Endometrial microvascular endothelial cells (primary cell): ENCODE measurements around the gene PLCB2. TPM values are rescaled to one million over a fixed set of nuclear protein-coding genes. Genes with fewer than 3 reads are reported as not detected.

Experiments
- in situ Hi-C: cut with HindIII; loops from 2 replicates; pipeline ENCODE4 v1.10.0; 2017; ENCODE audit warnings: low sequenced_read_pairs, low pct_unique_long_range_greater_than_20kb; ENCODE audit errors: inconsistent ontology term
- total RNA-seq: library from RNA; depleted of rRNA; stranded (reverse); fragments of >200 nt; gene quantifications from one replicate; pipeline ENCODE4 v1.2.3, GENCODE V29; 2015; ENCODE audit errors: inconsistent ontology term

Gene PLCB2
- total RNA-seq, 1 donor from 2014 or later, result 1.6 TPM

DNA sequence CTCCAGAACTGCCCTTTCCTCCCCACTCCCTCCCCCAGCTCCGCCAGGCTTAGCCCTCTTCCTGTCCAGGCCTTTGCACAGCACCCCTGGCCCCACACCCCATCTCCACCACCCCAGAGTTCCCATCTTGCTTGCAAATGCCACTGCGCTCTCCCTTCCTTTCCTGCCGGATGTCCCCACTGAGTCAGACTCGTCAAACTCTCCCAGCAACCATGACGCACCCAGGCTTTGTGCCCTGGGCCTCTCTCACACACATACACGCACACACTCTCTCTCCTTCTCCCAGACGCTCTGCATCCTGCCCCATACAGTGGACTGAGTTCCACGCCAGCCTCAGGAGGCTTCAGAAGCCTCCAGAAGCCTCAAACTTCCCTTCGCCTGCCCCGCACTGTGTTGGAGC lies 35.8 kb upstream of the PLCB2 start:
- in situ Hi-C loops, result no loop called here

DNA sequence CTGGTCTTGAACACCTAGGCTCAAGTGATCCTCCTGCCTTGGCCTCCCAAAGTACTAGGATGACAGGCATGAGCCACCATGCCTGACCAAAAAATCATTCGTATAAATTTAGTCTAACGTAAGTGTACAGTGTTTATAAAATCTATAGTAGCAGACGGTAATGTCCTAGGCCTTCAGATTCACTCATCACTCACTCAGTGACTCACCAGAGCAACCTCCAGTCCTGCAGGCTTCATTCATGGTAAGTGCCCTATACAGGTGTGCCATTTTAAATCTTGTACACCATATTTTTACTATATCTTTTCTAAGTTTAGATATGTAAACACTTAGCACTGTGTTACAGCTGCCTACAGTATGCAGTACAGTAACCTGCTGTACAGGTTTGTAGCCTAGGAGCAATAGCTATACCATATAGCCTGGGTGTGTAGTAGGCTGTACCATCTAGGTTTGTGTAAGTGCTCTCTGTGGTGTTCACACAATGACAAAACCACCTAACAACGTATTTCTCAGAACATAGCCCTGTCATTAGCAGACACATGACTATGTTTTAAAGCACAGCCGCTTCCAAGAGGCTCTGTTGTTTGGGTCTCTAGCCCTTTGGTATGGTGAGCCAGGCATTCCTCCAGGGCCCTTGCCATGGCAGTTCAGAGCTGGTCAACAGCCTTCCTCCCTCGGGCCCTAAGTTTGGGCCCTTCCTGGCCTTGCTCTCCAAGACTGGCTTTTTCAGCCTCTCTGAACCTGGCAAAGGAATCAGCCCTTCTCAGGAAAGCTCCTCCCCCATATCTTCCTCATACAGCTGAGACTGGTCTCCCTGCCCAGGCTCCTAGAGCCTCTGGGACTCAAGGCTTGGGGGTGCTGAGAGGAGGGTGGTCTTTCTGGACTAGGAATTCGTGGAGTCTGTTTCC lies 34.9 kb upstream of the PLCB2 start:
- in situ Hi-C loops, result no loop called here

DNA sequence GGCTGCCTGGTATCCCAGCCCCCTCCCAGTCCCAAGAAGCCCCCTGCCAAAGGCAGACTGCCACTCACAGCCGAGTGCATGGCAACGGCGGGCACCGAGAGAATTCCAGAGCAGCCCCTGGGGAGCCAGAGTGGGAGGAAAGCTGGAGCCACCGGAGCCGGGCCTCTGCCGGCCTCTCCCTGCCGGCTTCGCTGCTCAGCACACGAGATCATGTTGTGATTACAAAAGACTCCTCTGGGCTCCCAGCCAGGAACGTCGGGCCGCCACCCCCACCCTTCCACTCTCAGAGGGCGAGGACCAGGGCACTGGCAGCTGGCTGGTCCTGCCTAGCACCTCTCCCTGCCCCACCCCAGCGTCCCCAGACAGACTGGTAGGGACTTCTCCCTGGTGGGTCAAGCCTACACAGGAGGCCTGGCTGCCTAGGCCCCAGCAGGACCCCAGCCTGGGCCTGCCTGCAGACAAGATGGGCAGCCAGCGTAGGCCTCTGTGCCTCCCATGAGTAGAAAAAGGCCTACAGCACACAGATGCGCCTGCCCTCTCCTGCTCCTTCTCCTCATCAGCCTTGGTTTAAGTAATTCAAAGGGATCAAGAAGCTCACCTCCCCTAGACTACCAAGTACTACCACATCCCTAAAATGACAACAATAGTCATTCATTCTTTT lies 33.1 kb upstream of the PLCB2 start, which contains the start of gene CCDC9B:
Gene CCDC9B, minus strand, starts transcription at position 200 of the 661 bp plus-strand sequence. Its CDS starts 120 bp downstream, at position 80.
- in situ Hi-C loops, result no loop called here

DNA sequence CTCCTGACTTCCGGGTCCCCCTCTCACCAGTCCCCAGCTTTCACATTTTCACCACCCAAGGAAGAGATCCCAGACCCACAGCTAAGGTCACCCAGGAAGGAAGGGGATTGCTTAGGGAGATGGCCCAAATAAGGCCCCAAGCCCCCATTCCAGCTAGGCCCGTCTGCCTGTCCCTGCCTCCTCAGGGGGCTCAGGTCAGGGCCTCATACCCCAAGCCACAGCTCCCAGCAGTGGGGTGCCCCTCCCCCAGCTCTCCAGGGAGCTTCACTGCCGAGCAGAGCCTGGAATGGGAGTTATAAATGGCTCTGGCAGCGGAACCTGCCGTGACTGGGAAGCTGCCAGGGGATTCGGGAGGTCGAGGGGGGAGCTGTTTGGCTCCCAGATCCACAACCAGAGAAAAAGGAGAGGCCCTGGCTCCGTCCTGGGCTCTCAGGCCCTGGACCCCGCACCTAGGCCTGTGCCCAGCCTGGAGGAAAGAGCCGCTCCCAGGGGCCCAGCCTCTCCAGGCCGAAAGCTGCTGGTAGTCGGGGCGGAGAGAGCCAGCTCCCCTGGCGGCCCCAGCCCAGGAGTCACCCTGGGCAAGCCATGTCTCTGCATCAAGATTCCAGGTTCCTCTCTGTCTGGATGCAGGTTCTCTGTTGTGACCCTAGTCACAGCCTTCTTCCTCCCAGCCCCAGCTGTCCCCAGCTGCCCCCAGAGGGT lies 32.5 kb upstream of the PLCB2 start:
- in situ Hi-C loops, result no loop called here

DNA sequence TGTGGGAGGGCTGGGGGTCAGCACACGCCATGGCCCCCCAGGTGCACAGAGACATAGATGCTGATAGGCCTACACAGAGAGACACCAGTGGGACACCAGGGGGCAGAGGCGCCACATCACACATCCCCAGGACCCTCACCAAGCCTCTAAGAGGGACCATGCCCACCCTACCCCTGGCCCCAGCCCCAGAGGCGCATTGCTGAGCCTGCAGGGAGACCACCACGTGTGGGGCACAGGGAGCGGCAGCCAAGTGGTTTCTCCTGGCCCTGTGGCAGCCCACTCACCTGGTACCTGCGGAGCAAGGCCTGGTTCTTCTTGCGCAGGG lies 31.8 kb upstream of the PLCB2 start:
- in situ Hi-C loops, result no loop called here

DNA sequence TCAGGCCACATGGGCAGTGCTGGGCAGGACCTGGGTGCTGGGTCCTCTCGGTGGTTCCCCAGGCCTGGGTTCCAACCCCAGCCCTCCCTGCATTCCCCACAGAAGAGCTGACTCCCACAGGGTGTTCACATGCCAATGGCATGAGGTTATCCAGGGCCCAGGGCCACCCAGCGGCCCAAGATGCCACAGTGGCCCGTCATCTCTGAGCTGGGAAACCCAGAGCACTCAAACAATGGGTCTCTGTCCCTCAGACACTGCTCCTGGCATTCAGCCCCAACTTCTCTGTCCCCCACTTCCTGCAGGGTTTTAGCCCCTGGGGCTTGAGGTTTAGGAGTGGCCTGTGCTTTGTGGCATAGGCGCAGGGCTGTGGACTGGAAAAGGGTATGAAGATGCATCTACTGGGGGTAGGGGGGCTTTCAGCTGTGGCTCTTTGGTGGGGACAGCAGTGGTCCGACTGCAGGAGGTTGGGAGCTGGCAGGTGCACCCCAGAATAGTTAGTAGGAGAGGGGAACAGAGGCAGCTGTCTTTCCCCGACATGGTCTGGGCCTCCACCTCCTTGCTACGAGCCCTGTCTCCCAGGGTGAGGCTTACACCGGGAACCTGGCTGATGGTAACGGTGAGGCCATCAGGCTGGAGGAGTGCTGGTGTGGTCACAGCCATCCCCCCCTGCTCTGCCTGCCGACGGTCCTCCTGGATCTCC lies 31.3 kb upstream of the PLCB2 start:
- in situ Hi-C loops, result no loop called here

DNA sequence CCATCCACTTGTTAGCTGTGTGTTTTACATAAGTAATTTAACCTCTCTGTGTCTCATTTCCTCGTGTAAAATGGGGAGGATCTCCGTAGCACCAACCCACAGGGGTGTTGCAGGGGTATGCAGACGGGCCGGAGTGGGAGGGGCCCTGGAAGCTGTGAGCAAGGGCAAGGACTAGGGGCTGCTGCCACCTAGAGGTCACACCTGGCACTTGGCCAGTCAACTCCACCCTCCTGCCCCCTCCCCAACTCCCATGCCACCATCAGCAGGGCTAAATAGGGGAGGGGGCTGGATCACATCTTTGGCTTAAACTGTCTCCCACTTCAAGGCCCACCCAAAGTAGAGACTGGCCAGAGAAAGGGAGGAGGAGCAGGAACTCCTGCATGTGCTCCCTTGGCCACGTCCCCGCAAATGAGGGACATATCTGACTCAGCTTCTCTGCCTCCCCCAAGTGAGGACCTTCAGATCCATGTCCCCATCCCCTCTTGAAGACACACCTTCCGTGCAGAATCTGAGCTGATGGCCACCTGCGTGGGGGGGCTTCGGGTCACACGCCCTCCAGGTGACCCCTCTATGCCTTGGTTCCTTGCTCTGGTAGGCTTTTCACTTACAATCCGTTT lies 30.4 kb upstream of the PLCB2 start:
- in situ Hi-C loops, result no loop called here

DNA sequence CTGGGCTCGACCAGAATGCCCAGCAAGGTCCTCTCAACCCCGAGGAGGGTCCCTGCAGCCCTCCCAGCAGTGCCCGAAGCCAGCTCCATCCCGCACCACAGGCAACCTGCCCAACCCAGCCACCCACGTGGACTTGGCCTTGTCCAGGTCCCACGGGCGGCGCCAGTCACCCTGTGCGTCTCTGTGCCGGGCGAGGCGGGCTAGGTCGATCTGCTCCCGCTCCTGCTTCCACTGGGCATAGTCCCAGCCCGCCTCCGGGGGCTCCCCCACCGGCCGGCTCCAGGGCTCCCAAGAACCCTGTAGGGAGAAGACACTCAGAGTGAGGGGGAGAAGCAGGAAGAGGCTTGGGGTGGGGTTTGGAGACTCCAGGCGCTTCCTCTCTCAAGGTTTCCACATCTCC lies 29.9 kb upstream of the PLCB2 start:
- in situ Hi-C loops, result no loop called here

DNA sequence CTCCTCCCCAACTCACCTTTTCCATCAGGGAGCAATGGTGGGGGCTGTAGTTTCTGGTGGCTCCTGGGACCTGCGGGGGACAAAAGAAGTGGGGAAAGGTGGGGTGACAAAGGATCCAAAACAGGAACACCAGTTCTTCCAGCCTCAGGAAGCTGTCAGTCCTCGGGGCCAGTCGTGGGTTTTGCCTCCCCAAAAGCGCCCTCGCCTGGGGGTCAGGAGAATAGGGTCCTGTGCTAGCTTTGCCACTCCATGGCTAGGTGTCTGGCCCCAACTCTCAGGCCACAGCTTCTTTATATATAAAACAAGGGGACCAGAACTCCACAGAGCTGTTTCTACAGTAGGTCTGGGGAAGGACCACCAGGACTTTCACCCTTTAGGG lies 29.0 kb upstream of the PLCB2 start:
- in situ Hi-C loops, result no loop called here

DNA sequence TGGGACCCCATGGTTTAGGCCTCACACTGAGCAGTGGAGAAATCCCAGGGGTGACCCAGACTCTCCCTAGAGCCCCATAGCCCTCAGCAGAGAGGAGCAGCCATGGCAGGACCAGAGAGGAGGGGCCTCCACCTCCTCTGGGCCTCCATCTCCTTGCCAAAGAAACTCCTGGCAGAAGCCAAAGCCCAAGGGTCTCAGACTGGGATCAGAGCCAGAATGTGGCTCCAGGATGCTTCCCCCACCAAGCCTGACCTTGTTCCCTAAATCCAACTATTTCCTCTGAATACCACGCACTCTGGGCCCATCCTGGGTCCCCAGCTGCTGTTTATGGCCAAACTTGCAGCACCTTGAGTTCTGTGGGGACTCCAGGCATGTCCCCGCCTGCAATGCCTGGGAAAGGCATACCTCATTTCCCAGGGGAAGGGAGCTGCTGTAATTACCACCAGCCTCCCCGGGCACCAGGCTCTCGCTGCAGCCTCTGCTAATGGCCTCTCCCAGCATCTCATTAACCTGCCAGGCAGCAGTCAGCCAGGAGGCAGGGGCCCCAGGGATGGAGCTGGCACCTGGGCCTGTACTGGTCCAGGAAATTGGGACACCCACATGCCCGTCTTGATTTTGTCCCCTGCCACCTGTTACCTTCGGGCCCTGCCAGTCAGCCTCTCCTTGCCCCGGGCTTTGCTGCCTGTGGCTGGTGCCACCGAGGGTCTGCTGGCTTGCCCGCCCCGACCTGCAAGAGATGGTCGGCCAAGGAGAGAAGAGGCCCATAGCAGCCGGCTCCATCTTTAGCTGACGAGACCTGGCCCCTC lies 28.4 kb upstream of the PLCB2 start:
- in situ Hi-C loops, result no loop called here

DNA sequence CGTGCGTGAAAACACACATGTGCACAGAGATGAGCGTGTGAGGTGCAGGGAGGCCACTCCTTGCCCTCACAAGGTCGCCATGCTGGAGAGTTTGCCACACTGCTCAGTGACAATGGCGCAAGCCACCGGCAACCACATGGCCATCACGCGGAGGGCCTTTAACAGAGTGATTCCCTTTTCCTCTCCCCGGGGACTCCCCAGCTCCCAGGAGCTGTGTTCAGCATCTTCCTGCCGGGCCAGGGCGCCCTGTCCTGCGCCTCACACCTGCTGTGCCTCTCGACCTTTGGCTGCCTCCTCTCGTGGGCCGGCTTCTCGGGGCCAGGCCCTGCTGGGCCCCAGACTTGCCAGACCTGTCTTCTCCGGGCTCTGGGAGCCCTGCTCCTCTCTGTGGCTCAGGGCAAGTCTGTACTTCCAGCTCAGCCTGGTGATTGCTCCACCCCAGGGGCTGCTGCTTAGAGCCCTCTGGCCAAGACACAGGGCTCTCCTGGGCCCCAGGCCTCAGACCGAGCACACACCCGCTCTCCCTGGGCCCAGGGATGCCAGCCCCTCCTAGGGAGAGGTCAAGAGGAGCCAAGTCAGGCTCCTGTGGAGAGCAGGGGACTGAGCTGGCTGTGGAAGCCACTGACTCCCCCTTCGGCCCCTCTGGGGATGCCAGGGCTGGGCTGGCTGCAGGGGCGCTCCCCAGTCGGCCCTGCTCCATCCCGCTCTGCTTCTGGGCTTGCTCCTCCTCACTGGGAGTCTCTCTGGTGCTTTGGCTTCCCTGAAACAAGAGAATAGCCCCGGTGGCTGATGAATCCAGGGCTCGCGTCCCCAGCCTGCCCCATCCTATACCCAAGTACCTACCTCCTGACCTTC lies 27.4 kb upstream of the PLCB2 start:
- in situ Hi-C loops, result no loop called here

DNA sequence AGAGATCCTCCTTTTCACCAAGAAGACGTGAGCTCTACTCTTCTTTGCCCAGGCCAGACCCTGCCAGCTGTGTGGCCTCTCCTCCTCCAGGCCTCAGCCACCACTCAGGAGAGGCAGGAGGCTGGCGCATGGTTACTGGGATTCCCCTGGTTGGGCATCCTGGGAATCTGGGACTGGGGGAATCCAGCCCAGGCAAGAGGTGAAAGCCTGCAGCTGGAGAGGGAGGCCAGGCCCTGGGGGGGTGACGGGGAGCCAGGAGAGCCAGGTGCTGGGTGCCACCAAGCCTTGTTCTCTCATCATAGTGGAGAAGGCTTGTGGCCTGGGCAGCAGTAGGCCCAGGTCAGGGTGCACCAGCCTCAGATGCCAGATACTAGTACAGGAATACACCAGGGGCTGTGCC lies 26.8 kb upstream of the PLCB2 start:
- in situ Hi-C loops, result no loop called here

DNA sequence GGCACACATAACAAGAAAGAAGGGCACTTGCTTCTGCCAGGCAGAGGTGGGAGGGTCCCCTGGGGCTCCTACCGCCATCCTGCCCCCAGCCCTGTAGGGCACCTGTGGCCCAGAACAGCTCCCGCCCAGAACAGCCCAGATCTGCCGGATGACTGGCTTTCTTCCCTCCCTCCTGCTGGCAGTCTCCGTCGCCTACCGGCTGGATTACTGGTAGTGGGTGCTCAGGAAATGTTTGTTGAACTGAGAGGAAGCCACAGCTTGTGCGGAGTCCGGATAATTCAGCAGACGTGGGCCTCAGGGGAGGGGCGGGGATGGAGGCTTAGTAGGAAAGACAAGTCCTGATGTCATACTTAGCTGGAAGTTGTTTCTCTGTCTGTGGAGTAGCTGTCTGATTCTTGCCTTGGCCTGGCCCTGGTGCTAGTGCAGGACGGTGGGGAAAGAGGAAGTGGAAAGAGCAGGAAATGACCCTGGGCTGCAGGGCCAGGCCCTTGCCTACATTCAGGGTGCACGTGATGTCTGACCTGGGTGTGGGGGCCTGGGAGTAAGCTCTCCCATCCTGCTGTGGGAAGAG lies 26.3 kb upstream of the PLCB2 start:
- in situ Hi-C loops, result no loop called here

DNA sequence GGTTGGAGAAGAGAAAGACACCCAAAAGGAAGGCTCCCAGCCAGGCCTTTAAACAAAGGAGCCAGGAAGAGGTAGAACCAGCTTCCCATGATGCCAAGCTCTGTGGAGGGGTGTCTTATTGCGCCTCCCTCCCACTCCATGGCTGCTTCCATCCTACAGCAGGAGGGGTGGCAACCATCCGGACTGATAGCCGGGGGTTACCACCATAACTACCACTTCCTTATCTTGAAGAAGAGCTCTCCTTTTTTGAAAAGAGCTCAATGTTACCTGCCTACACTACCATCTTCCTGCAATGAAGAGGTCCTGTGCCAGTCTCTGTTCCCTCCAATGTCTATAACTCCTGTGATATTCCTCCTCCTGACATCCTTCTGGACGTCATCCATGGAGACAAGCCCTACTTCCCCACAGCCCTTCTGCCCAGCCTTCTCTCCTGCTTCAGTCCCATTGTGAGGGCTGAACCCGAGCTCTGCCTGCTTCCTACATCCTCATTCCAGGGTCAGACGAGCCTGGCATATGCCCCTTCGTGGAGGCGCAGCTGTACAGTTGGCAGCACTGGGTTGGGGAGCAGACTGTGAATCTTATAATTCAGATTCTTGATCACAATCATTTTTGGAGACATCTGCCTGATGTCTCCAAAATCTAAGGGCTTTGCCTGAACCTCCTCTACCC lies 24.5 kb upstream of the PLCB2 start:
- in situ Hi-C loops, result no loop called here

DNA sequence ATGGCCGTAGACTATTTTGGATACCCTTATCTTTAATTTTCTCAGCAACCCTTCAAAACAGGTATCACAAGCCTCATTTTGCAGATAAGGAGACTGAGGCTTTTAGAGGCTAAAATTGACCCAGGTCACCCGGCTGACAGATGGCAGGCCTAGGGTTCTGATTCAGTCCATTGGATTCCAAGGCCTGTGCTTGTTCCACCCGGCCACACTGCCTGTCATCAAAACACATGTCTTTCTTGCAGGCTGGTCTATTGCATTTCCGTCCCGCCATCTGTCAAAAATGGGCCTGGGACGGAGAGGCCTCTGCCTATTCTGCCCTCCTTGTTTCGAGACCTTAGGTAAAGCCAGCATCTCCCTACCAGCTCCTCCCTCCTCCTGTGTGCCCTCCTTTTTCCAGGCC lies 23.9 kb upstream of the PLCB2 start:
- in situ Hi-C loops, result no loop called here

DNA sequence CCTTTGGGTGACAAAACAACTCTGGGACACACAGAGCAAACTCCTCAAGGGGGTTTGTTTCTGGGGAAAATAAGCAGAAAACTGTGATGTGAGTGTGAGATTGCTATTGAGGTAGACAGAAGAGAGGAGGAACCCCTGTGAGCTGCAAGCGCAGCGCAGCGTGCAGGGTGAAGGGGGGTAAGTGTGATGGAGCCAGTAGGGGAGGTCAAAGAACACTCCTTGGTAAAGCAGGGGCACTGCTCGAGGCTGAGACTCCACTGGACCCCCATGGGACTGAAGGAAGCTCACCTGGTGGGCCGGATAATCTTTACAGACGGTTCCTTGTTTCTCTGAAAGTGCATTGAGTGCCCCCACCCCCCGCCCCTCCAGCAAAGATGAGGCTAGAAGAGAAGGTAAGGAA lies 23.3 kb upstream of the PLCB2 start:
- in situ Hi-C loops, result no loop called here
